ENCODE data around the gene CEBPZOS.

CEBPZOS gene

GRCh38 chr2:37244017-37244416 lies 47.7 kb downstream of the CEBPZOS start:
- no peak for DNase-seq

GRCh38 chr2:37244755-37245154 lies 48.5 kb downstream of the CEBPZOS start:
- no peak for DNase-seq

GRCh38 chr2:37246205-37246604 lies 49.9 kb downstream of the CEBPZOS start:
- DNase-seq: no peak

GRCh38 chr2:37250869-37251740 lies 54.8 kb downstream of the CEBPZOS start:
- DNase-seq: no peak

All from activated CD4-positive, alpha-beta T cell treated with anti-CD3 and anti-CD28 coated beads, Interleukin-2, amount 50 U/mL, for 4 hours (primary cell).